Measurements from ENCODE around the gene SCYL1.
"Not testable (repeated sequence)": the region's sequence is repeated elsewhere in the genome, so short reads cannot be mapped to it uniquely, and the experiment has no call there.

SCYL1 gene

DNA sequence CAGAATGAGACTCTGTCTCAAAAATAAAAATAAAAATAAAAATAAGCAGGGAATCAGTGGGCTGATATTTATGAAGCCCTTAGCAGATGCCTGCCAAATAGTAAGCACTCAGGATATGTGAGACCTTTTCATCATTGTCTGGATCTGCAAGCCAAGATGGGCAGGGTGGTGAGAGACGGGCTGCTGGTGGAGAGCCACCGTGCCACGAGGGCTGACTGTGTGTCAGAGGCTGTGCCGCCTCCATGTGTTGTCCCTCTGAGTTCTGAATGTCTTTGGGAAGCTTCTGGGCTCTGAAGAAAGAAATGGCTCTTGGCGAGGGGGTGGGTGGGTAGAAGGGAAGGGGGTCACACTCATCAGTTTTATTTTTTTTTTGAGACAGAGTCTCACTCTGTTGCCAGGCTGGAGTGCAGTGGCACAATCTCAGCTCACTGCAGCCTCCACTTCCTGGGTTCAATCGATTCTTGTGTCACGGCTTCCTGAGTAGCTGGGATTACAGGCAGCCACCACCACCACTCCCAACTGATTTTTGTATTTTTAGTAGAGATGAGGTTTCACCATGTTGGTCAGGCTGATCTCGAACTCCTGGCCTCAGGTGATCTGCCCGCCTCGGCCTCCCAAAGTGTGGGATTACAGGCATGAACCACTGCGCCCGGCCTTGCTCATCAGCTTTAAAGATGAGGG lies 40.1 kb downstream of the SCYL1 start:
- in situ Hi-C loops (cut with MboI; ENCODE audit: low sequenced_read_pairs), result not testable (repeated sequence)

DNA sequence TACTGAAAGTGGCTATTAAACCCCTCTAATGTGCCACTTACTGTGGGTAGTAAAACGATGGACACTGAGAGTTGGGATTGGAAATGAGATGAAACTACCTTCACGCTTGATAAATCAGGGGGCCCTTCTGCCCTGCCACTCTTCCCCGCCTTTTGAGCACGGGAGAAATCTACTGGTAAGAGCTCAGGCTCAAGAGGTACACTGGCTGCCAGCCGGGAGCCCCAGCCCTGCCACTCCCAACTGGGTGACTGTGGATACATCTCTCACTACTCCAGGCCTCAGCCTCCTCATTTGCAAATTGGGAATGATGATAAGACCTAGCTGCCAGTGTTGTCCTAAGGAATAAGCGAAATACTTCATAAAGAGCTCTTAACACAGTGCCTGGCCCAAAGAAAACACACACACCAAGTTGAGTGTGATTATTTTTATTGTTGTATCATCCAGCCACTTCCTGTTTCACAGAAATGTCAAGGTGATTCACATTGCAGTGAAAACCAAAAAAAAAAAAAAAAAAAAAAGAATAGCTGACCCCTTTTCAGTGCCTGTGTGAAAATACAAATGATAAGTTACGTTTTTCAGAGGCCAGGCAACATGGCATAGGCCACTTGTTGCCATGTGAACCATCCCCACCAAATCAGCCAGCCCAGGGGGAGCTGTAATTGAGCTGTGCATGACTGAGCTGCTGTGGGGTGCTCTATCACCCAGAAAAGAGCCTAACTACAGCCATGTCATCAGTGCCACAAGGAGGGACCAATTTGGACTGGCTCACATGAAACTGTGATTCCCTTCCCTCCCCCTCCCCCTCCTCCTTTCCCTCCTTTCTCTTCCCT lies 41.0 kb downstream of the SCYL1 start:
- in situ Hi-C loops (cut with MboI; ENCODE audit: low sequenced_read_pairs), result no loop called here

DNA sequence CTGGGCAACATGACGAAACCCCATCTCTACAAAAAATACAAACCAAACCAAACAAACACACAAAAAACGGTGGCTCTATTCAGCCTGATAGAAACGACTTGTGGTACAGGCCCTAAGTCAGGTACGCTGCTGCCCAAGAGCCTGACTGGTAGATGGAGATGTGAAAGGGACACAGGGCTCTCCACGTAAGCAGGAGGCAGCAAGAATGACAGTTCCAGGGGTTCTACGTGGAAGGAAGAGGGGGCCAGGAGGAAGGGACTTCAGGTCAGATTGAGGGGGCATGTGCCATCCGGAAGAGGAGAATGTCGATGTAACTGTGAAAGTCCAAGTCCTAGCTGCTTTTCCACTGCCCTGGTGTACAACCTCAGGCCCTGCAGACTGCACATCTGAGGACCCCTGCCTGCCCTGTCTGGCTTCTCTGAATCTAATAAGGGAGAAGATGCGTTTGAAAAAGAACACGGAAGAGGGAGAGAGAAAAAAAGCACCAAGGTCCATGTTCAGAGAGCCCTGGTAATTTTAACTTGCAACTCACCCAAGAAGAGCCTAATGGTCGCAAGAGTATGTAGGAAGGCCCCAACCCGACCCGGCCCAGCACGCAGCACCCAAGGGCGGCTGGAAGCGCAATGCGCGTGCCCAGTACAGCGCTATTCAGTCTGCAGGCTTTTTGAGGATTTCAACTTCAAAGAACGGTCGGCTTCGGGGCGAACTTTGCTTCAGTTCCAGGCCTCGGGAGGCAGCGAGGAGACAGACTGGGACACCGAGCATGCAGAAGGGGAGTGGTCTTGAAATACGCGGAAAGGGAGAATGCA lies 44.5 kb downstream of the SCYL1 start:
- in situ Hi-C loops (cut with MboI; ENCODE audit: low sequenced_read_pairs), result no loop called here

DNA sequence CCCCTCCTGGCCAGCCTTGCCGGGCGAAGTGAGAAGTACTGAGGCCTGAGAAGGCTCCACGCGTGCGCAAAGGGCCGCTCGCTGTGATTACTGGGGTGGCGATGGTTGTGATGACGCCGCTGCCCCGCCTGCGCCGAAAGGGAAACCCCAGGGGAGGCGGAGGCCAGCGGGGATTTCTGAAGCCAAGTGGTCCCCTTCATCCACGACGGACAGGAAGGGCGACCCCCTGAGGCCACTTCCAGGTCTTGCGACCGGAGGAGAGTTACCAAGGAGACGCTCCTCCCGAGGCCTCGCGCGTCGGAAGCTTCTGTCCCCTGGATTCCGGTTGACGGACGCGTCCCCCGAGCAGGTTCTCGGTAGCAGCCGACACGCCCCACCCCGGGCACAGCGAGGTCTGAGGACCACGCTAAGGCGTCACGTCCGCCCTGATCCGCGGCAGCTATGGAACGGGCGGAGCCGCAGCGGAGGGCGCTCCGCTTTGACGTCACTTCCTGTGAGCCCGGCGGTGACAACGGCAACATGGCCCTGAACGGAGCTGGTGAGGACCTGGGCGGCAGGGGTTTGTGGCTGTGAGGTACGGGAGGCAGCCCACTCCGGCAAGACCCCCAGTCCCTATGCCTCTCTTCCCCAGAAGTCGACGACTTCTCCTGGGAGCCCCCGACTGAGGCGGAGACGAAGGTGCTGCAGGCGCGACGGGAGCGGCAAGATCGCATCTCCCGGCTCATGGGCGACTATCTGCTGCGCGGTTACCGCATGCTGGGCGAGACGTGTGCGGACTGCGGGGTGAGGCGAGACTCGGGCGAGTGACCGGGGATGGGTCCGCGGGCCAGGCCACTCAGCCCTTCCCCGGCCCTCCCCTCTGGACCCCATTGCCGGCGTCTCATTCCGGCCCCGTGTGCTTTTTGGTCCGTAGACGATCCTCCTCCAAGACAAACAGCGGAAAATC lies 45.4 kb downstream of the SCYL1 start, which contains the start of gene ZNRD2:
Gene ZNRD2, plus strand, starts transcription at position 505 of the 946 bp plus-strand sequence. Its CDS starts 15 bp downstream, at position 520.
- in situ Hi-C loops (cut with MboI; ENCODE audit: low sequenced_read_pairs), result no loop called here

DNA sequence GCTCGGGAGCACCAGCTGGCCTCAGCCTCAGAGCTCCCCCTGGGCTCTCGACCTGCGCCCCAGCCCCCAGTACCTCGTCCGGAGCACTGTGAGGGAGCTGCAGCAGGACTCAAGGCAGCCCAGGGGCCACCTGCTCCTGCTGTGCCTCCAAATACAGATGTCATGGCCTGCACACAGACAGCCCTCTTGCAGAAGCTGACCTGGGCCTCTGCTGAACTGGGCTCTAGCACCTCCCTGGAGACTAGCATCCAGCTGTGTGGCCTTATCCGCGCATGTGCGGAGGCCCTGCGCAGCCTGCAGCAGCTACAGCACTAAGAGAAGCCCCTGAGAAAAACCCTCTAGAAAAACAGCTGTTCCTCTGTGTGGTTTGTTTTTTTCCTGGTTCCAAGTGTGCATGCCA lies 46.5 kb downstream of the SCYL1 start:
- in situ Hi-C loops (cut with MboI; ENCODE audit: low sequenced_read_pairs), result no loop called here

DNA sequence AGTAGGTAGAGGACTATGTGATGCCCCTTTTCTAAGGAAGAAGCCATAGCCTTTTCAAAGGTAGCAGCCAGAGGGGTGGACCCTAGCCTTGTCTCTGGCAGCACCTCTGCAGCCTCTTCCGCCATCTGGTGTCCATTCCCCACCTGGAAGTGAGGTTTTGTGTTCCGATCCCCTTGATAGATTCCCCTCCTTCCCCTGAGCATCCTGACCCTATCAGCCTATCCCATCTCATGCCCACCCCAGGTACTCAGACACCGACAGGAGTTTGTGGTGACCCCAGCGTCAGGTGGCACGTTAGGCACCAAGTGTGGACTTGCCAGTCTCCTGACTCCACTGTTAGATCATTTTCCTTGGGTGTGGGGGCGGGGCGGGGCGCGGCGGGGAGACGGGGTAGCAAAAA lies 47.1 kb downstream of the SCYL1 start:
- in situ Hi-C loops (cut with MboI; ENCODE audit: low sequenced_read_pairs), result no loop called here

DNA sequence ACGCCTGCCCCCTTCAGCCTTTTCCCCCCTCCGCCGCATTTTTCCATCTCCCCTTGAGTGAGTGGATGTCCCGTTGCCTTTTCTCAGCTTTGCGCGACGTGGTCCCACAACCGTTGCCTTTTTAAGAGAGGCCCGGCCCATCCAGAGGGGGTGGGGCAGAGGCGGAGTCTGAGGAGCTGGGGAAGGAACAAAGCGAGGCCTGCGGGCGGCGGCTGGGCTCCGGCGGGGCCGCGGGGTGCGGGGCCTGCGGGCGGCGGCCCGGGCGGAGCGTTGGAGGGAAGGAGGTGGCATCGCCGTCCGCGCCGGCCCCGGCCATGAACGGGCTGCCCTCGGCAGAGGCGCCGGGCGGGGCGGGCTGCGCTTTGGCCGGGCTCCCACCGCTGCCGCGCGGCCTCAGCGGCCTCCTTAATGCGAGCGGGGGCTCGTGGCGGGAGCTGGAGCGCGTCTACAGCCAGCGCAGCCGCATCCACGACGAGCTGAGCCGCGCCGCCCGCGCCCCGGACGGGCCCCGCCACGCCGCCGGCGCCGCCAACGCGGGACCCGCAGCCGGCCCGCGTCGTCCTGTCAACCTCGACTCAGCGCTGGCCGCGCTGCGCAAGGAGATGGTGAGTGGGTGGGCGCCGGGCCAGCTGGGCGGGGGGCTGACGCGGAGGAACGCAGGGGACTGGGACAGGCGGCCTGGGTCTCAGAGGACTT lies 47.6 kb downstream of the SCYL1 start, which contains the start of gene FAM89B:
Gene FAM89B, plus strand, starts transcription at position 183 of the 696 bp plus-strand sequence. Its CDS starts 132 bp downstream, at position 315.
- in situ Hi-C loops (cut with MboI; ENCODE audit: low sequenced_read_pairs), result no loop called here

DNA sequence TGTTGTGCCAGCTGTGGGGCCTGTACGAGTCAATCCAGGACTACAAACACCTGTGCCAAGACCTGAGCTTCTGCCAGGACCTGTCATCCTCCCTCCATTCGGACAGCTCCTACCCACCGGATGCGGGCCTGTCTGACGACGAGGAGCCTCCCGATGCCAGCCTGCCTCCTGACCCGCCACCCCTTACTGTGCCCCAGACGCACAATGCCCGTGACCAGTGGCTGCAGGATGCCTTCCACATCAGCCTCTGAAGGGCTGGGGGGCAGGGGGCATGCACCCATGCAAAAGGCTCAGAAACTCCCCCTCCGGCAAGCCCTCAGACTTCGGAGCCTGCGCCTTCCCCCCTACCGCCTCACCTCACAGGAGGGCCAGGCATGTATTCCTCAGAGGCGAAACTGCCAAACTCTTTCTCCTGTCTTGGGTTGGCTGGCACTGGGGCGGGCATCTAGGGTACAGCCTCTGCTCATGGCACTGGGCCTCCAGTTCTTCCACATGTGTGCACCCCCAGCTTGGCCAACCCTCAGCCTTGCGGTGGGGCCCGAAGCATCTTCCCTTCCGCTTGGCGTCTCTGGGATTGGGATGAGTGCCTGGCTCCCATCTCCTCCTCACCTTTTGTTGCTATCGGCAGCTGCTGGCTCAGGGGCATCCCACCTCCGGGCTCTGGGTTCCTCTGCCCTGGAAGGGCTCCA lies 48.7 kb downstream of the SCYL1 start:
- in situ Hi-C loops (cut with MboI; ENCODE audit: low sequenced_read_pairs), result no loop called here

DNA sequence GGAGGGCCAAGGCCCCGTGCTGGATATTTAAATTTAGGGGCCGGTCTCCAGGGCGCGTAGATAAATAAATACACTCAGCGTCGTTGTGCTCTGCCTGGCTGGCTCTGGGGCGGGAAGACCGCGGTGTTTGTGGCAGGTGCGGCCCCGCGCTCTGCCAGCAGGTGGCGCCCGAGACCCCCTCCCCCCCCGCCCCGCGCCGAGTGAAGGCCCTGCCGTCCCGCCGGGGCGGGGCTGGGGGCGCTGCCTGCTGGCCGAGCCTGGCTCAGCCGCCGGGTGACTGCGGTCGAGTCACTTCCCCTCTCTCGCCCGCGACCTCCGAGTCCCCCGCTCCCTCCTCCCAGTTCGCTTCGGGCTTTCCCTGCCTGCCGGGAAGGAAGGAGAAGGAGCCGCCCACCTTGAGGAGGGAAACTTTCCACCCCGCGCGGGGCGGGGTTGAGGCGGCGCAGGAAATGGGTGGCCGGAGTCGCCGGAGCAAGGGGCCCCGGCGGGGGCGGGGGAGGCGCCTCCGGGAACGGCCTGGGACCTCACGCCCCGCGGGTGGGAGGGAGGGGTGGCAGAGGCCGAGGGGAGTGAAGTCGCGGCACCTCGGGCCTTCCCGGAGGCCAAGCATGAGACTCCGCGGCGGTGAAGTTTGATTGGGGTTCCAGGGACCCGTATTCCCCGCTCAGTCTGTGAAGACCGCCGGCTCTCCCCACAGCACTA lies 49.4 kb downstream of the SCYL1 start:
- in situ Hi-C loops (cut with MboI; ENCODE audit: low sequenced_read_pairs), result no loop called here

DNA sequence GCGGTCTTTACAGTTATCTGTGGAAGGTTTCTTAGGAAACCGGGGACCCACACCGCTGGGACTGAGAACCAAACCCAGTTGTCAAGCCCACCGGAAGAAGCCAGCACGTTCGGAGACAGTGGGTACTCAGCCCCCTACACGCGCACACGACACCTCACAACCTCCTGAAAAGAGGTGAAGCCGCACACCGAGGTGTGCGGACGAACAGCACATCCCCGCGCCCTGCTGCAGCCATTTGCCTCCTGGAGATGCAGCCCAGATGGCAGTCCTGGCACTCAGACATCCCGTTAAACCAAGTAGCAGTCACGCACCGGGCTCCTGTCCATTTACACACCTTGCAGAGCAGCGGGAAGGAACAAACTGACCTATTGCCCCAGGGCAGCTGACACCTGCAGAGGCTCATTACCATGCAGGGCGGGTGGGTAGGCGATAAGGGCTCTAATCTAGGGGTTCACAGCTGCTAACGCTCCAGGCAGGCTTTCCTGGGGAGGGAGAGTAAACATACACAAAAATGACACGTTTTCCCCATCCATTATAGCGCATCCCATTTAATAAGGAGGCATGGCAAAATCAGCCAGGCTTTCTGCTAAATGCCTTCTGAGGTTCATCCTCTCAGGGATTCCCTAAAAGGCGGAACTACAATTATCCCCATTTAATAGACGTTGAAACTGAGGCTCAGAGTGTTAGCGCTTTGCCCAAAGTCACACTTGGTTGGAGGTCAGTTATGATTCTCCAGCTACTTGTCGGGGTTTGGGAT lies 50.1 kb downstream of the SCYL1 start:
- in situ Hi-C loops (cut with MboI; ENCODE audit: low sequenced_read_pairs), result no loop called here

DNA sequence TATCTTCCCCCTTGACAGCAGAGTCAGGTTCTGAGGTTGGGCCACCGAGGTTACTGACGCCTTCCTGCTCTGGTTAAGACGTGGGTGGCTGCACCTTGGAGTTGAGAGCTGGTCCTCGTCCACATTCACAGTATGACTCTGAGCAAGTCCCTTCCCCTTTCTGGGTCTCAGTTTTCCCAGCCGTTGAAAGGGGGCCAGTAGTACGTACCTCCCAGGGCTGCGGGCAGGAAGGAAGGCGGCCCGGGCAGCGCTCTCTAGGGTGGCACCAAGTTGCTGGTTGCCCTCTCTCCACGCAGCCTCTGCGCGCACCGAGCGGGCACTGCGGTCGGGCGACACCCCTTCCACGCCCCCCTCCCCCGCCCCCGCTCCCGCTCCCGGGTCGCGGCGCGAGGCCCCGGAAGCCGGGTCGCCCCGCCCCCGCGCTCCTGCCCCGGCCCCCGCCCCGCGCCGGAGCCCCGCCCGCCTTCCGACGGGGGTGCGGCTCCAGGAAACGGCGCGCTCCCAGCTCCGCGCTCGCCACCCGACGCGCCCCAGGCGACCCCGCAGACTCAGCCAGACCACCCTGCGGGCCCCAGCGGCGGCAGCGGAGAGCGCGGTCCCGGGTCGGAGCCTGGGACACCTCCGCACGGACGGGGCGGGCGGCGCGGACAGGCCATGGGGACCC lies 50.8 kb downstream of the SCYL1 start, which contains the start of gene EHBP1L1:
Gene EHBP1L1, plus strand, starts transcription at position 486 of the 664 bp plus-strand sequence. CDS start 250 bp downstream, outside the sequence.
- in situ Hi-C loops (cut with MboI; ENCODE audit: low sequenced_read_pairs), result no loop called here

DNA sequence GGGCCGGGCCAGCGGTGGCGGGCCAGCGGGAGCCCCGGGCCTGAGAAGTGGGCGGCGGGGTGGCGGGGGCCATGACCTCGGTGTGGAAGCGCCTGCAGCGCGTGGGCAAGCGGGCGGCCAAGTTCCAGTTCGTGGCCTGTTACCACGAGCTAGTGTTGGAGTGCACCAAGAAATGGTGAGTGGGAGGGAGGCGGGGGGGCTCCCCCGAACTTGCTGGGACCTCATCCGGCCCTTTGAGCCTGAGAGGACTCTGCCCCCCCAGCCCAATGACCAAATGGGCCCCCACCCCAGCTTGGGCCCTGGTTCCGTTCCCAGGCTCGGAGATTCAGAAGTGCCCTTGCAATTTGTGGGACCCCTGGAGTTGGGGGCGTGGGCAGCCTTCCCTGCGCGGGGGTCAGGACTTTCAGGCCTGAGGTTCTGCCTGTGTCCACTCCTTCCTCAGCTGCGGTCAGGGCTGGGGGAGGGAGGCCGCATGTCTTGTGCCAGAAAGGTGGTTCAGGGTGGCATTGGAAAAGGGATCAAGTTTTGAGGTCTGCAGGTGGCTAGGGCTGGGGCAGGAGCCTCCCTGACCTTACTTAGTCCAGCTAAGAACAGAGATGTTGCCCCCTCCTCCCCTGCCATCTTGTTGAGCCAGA lies 51.5 kb downstream of the SCYL1 start:
- in situ Hi-C loops (cut with MboI; ENCODE audit: low sequenced_read_pairs), result no loop called here

DNA sequence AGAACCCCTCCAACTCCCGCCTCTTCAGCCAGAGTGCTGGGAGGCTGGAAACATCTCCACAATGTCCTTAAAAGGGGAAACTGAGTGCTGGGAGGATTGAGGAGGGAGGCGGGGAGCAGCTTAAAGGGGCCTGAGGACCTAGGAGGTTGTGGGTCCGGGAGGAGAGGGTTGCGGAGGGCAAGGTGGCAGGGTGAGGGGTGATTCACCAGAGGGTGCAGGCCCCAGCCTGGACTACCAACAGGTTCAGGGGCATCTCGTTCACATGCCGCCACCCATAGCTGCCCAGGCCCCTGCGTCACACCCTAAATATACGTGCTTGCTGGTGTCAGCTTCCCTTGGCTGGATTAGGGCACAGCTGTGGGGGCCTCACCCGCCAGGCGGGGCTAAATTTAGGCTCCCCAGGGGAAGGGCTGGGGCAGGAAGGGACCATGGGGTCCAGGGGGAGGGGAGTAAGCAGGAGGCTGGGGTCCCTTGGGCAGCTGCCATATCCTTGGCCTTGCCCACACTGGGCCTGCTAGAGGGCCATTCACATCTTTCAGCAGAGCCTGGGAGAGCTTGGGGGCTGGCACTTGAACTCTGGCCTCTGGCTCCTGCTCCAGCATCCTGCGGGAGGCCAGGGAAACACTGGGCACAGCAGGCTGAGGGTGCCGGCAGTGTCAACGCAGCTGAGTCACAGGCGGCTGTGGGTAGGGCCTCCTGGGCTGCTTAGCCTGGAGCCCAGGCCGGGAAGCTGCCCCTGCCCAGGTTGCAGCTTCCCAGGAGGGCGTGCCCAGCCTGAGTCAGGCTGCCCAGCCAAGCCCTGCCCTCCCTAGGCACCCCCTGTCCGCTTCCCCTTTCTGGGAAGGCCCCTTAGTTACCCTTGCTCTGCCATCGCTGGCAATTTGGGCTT lies 52.2 kb downstream of the SCYL1 start:
- in situ Hi-C loops (cut with MboI; ENCODE audit: low sequenced_read_pairs), result no loop called here

DNA sequence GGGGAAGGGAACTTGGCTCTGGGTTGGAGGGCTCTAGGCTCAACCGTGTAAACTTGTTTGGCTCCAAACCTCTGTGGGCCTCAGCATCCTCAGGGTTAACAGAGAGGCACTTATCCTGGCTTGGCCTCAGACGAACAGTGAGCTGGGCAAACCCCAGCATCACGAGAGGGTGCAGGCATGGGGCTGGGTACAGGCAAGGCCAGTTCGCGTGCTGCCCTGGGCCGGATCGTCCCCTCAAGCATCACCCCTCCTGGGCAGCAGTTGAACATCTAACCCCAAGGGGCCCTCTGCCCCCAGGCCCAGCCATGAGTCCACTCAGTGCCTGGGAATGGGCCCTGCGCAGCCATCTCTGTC lies 52.9 kb downstream of the SCYL1 start:
- in situ Hi-C loops (cut with MboI; ENCODE audit: low sequenced_read_pairs), result no loop called here

DNA sequence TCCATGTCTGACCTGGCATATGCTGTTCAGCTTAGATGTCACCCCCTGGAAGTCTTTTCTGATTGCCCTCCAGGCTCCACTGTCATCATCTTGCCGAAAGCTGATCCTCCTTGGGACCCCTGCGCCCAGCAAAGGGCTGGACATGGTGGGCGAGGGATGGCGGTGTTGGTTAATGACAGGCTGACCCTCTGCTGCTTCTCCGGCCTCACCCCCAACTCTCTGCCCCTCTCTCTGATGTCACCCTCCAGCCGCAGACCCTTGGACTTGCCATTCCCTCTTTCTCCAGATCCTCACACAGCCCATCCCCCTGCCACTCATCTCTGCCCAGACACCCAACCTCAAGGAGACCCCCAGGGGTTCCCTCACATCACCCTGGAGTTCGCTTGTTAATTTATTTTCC lies 53.3 kb downstream of the SCYL1 start:
- in situ Hi-C loops (cut with MboI; ENCODE audit: low sequenced_read_pairs), result no loop called here

DNA sequence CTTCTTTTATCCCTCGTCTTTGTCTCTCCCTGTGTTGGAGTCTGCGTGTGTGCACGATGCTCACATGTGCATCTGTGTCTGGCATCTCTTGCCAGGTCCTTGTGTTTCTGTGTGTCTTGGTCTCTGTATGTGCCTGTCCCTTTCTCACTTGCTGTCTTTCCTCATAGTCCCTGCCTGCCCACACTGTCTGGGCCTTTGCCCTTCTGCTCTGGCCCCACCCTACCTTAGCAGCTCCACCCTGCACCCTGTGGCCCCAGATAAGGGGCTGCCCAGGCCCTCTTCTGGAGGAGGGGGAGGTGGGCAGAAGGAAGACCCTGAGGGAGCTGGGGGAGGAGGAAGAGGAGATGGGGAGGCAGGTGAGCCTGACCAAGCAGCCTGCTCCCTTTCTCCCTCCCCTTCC lies 53.8 kb downstream of the SCYL1 start:
- in situ Hi-C loops (cut with MboI; ENCODE audit: low sequenced_read_pairs), result no loop called here
